Lower leg skin (tissue), 3 donors: ENCODE results near the gene ABCA13.

Experiments
- POLR2A ChIP-seq, 2 donors: fragments of 450-650 bp; IDR thresholded peaks; one replicate each; pipeline ENCODE4 v1.6.1; 2016 to 2017; ENCODE audit warnings: antibody characterized with exemption in 2 of 2, mild to moderate bottlenecking in 1 of 2, moderate library complexity in 1 of 2
- TF ChIP-seq, protein P1 (sequence below), 3 donors: fragments of 450-650 bp; IDR thresholded peaks; one replicate each; pipeline ENCODE4 v1.5.1; 2016; ENCODE audit warnings: antibody characterized with exemption in 3 of 3, mild to moderate bottlenecking in 3 of 3, moderate library complexity in 2 of 3

DNA sequence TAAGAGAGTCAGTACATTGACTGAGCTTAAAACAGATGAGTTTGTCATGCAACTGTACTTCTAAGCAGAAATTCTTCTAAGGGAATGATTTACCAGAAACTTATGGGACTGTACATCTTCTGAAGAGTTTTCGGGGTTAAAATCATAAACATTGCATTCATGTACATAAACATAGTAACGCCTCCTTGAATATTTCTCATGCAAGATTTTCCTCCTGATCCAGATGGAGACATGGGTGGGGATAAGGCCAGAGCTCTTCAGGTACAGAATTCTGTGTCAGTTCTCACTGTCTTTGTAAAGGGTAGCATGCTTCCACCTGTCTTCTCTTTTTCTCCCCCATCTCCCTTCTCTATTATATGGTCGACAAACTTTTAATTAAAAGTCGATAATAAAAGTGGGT is 335.3 kb downstream of the ABCA13 start:
- no peak for TF ChIP-seq POLR2A (IDR thresholded peaks at IDR 0.05)
- TF ChIP-seq, protein P1, sequence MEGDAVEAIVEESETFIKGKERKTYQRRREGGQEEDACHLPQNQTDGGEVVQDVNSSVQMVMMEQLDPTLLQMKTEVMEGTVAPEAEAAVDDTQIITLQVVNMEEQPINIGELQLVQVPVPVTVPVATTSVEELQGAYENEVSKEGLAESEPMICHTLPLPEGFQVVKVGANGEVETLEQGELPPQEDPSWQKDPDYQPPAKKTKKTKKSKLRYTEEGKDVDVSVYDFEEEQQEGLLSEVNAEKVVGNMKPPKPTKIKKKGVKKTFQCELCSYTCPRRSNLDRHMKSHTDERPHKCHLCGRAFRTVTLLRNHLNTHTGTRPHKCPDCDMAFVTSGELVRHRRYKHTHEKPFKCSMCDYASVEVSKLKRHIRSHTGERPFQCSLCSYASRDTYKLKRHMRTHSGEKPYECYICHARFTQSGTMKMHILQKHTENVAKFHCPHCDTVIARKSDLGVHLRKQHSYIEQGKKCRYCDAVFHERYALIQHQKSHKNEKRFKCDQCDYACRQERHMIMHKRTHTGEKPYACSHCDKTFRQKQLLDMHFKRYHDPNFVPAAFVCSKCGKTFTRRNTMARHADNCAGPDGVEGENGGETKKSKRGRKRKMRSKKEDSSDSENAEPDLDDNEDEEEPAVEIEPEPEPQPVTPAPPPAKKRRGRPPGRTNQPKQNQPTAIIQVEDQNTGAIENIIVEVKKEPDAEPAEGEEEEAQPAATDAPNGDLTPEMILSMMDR (IDR thresholded peaks at IDR 0.05): no peak
